Esophagus mucosa (tissue), 1 donor: ENCODE results near the gene ZNF554. TPM values are rescaled to one million over a fixed set of nuclear protein-coding genes. Genes with fewer than 3 reads are reported as not detected.
"Not testable (repeated sequence)": the region's sequence is repeated elsewhere in the genome, so short reads cannot be mapped to it uniquely, and the experiment has no call there.

Source experiments
- ATAC-seq: fragments of 200-7000 bp; cut with Tn5 transposase; one replicate; pipeline ENCODE4 v1.9.1; 2020
- total RNA-seq: library from RNA; stranded (reverse); gene quantifications from one replicate; pipeline ENCODE4 v1.2.4, GENCODE V29; 2023
- donor health status: DM: yes; HTN: yes; CAD: no.

The ZNF554 gene
- total RNA-seq, 1 donor from 2014 or later, result 2.7 TPM

GRCh38 chr19:2791440-2791839 is 28.2 kb upstream of the ZNF554 start:
- no peak for ATAC-seq

- no peak for ATAC-seq
Observed at GRCh38 chr19:2791876-2792275, 27.8 kb upstream of the ZNF554 start.

- ATAC-seq, result not testable (repeated sequence)
Observed at GRCh38 chr19:2792666-2793065, 27.0 kb upstream of the ZNF554 start.

GRCh38 chr19:2793126-2793525 is 26.5 kb upstream of the ZNF554 start:
- no peak for ATAC-seq

- ATAC-seq, result no peak
Observed at GRCh38 chr19:2793577-2793976, 26.1 kb upstream of the ZNF554 start.

GRCh38 chr19:2795827-2796658 is 23.6 kb upstream of the ZNF554 start:
- peak; percentile 43 for ATAC-seq

- peak; percentile 19 for ATAC-seq
Observed at GRCh38 chr19:2796659-2797266, 22.9 kb upstream of the ZNF554 start.

- ATAC-seq, result no peak
Observed at GRCh38 chr19:2797280-2797679, 22.4 kb upstream of the ZNF554 start.

- no peak for ATAC-seq
Observed at GRCh38 chr19:2798158-2798685, 21.4 kb upstream of the ZNF554 start.

- no peak for ATAC-seq
Observed at GRCh38 chr19:2798733-2799132, 20.9 kb upstream of the ZNF554 start.

- no peak for ATAC-seq
Observed at GRCh38 chr19:2799273-2800020, 20.2 kb upstream of the ZNF554 start.

GRCh38 chr19:2800506-2800905 is 19.2 kb upstream of the ZNF554 start:
- no peak for ATAC-seq

- no peak for ATAC-seq
Observed at GRCh38 chr19:2802826-2803225, 16.8 kb upstream of the ZNF554 start.

GRCh38 chr19:2803486-2804155 is 16.0 kb upstream of the ZNF554 start:
- no peak for ATAC-seq

GRCh38 chr19:2804156-2805004 is 15.3 kb upstream of the ZNF554 start:
- no peak for ATAC-seq

- ATAC-seq, result no peak
Observed at GRCh38 chr19:2805261-2805900, 14.3 kb upstream of the ZNF554 start.

GRCh38 chr19:2805991-2806649 is 13.5 kb upstream of the ZNF554 start:
- ATAC-seq, result no peak

GRCh38 chr19:2806736-2807378 is 12.8 kb upstream of the ZNF554 start:
- no peak for ATAC-seq

- ATAC-seq, result no peak
Observed at GRCh38 chr19:2807379-2808128, 12.1 kb upstream of the ZNF554 start.
